ENCODE data around the gene RPLP2.

- no peak for TF ChIP-seq CTCF (IDR thresholded peaks at IDR 0.05; ENCODE audit: borderline replicate concordance, extremely low read depth, low read length, poor library complexity, severe bottlenecking)
- TF ChIP-seq EZH2 (IDR thresholded peaks at IDR 0.05; ENCODE audit: borderline replicate concordance, low read depth, low read length, severe bottlenecking) = no peak
Observed at GRCh38 chr11:818396-819128, 8.8 kb downstream of the RPLP2 start, which contains the start of gene PNPLA2.

Data from DND-41 (cell line).